HG03095 (cell line): ENCODE data around the gene EBNA1BP2.
A peak's percentile ranks its signal among the peaks of the same experiment; 100 is the strongest.
"Not testable (repeated sequence)": the region's sequence is repeated elsewhere in the genome, so short reads cannot be mapped to it uniquely, and the experiment has no call there.

Experiments used
- ATAC-seq: cut with Tn5 transposase; IDR thresholded peaks from one replicate; pipeline ENCODE4 v1.9.1; 2021; ENCODE audit warnings: moderate library complexity; ENCODE audit not compliant: unreplicated experiment

Gene EBNA1BP2

GRCh38 chr1:43174873-43175272, 2.8 kb upstream of the EBNA1BP2 start:
- ATAC-seq = no peak

- peak; percentile 51 for ATAC-seq
Measured at GRCh38 chr1:43172527-43172972, 460 bp upstream of the EBNA1BP2 start.

GRCh38 chr1:43171312-43171875, 696 bp downstream of the EBNA1BP2 start:
- ATAC-seq = no peak

GRCh38 chr1:43165765-43166164, 6.3 kb downstream of the EBNA1BP2 start:
- no peak for ATAC-seq

GRCh38 chr1:43165162-43165561, 6.9 kb downstream of the EBNA1BP2 start:
- no peak for ATAC-seq

- no peak for ATAC-seq
Measured at GRCh38 chr1:43156026-43156425, 16.1 kb downstream of the EBNA1BP2 start.

GRCh38 chr1:43153443-43153842, 18.6 kb downstream of the EBNA1BP2 start:
- ATAC-seq = no peak

- no peak for ATAC-seq
Measured at GRCh38 chr1:43152866-43153265, 19.2 kb downstream of the EBNA1BP2 start.

- no peak for ATAC-seq
Measured at GRCh38 chr1:43149889-43150288, 22.2 kb downstream of the EBNA1BP2 start.

- ATAC-seq = no peak
Measured at GRCh38 chr1:43147625-43148327, 24.3 kb downstream of the EBNA1BP2 start.

- ATAC-seq = no peak
Measured at GRCh38 chr1:43144237-43144636, 27.9 kb downstream of the EBNA1BP2 start.

- ATAC-seq = no peak
Measured at GRCh38 chr1:43143441-43143888, 28.6 kb downstream of the EBNA1BP2 start.

GRCh38 chr1:43140583-43140982, 31.5 kb downstream of the EBNA1BP2 start:
- ATAC-seq = no peak

- ATAC-seq = no peak
Measured at GRCh38 chr1:43140010-43140409, 32.1 kb downstream of the EBNA1BP2 start.

- ATAC-seq = not testable (repeated sequence)
Measured at GRCh38 chr1:43139295-43139694, 32.8 kb downstream of the EBNA1BP2 start.

GRCh38 chr1:43137445-43138052, 34.5 kb downstream of the EBNA1BP2 start:
- no peak for ATAC-seq

GRCh38 chr1:43135857-43136781, 36.0 kb downstream of the EBNA1BP2 start:
- no peak for ATAC-seq

GRCh38 chr1:43134640-43135039, 37.5 kb downstream of the EBNA1BP2 start:
- no peak for ATAC-seq

- ATAC-seq = no peak
Measured at GRCh38 chr1:43134068-43134467, 38.0 kb downstream of the EBNA1BP2 start.

- ATAC-seq = no peak
Measured at GRCh38 chr1:43129426-43129825, 42.7 kb downstream of the EBNA1BP2 start.

GRCh38 chr1:43128816-43129215, 43.3 kb downstream of the EBNA1BP2 start:
- ATAC-seq = no peak
